ENCODE data around the gene NCOR2.

Gene NCOR2

GRCh38 chr12:124566997-124567672 lies at the start of gene NCOR2:
Gene NCOR2, minus strand, starts transcription at chr12:124567612. Its CDS starts 72,361 bp downstream, at chr12:124495251.
- no peak for DNase-seq

GRCh38 chr12:124616394-124617221 lies 49.2 kb upstream of the NCOR2 start:
- no peak for DNase-seq

- no peak for DNase-seq
Observed at GRCh38 chr12:124614512-124615292, 47.3 kb upstream of the NCOR2 start.

- DNase-seq = no peak
Observed at GRCh38 chr12:124613151-124613585, 45.8 kb upstream of the NCOR2 start.

- no peak for DNase-seq
Observed at GRCh38 chr12:124612410-124612680, 44.9 kb upstream of the NCOR2 start.

- DNase-seq = no peak
Observed at GRCh38 chr12:124611559-124612409, 44.4 kb upstream of the NCOR2 start.

- DNase-seq = no peak
Observed at GRCh38 chr12:124610629-124611558, 43.5 kb upstream of the NCOR2 start.

- no peak for DNase-seq
Observed at GRCh38 chr12:124610021-124610612, 42.7 kb upstream of the NCOR2 start.

GRCh38 chr12:124609041-124609989 lies 41.9 kb upstream of the NCOR2 start:
- DNase-seq = peak; percentile 38

GRCh38 chr12:124608450-124608870 lies 41.0 kb upstream of the NCOR2 start:
- no peak for DNase-seq

GRCh38 chr12:124607681-124608425 lies 40.4 kb upstream of the NCOR2 start:
- DNase-seq = no peak

- DNase-seq = no peak
Observed at GRCh38 chr12:124605883-124606774, 38.7 kb upstream of the NCOR2 start.

GRCh38 chr12:124605150-124605882 lies 37.9 kb upstream of the NCOR2 start:
- no peak for DNase-seq

- DNase-seq = no peak
Observed at GRCh38 chr12:124604264-124604680, 36.9 kb upstream of the NCOR2 start.

GRCh38 chr12:124603831-124604251 lies 36.4 kb upstream of the NCOR2 start:
- no peak for DNase-seq

GRCh38 chr12:124603100-124603541 lies 35.7 kb upstream of the NCOR2 start:
- DNase-seq = peak; percentile 8

GRCh38 chr12:124601706-124602105 lies 34.3 kb upstream of the NCOR2 start:
- no peak for DNase-seq

Data from NCI-H524 treated with DMSO at 0.1 percent for 48 hours (cell line).